GM21619 (cell line): Measurements from ENCODE around the gene LRRC45.
"Not testable (repeated sequence)": the region's sequence is repeated elsewhere in the genome, so short reads cannot be mapped to it uniquely, and the experiment has no call there.

Experiments used
- ATAC-seq: cut with Tn5 transposase; IDR thresholded peaks from one replicate; pipeline ENCODE4 v1.9.1; 2021; ENCODE audit not compliant: unreplicated experiment

Gene LRRC45

GRCh38 chr17:82022981-82023446 lies at the start of gene LRRC45:
Gene LRRC45 (plus strand): TSS chr17:82023305. CDS start chr17:82023644, 339 bp downstream.
- ATAC-seq = peak; percentile 82

- ATAC-seq = no peak
Measured at GRCh38 chr17:81973432-81973831, 49.7 kb upstream of the LRRC45 start.

- ATAC-seq = peak; percentile 14
Measured at GRCh38 chr17:81976332-81977210, 46.5 kb upstream of the LRRC45 start.

GRCh38 chr17:81977211-81977808 lies 45.8 kb upstream of the LRRC45 start, which contains the start of gene ASPSCR1:
Gene ASPSCR1 (plus strand): TSS chr17:81977629. CDS start chr17:81977647, 18 bp downstream.
- ATAC-seq = peak; percentile 80

GRCh38 chr17:81978524-81979298 lies 44.4 kb upstream of the LRRC45 start:
- no peak for ATAC-seq

- ATAC-seq = no peak
Measured at GRCh38 chr17:81980122-81980521, 43.0 kb upstream of the LRRC45 start.

GRCh38 chr17:81980707-81981343 lies 42.3 kb upstream of the LRRC45 start:
- no peak for ATAC-seq

GRCh38 chr17:81981511-81981910 lies 41.6 kb upstream of the LRRC45 start:
- not testable (repeated sequence) for ATAC-seq

- ATAC-seq = no peak
Measured at GRCh38 chr17:81983011-81983638, 40.0 kb upstream of the LRRC45 start.

GRCh38 chr17:81983639-81984373 lies 39.3 kb upstream of the LRRC45 start:
- ATAC-seq = no peak

GRCh38 chr17:81984773-81985410 lies 38.2 kb upstream of the LRRC45 start:
- ATAC-seq = no peak

GRCh38 chr17:81986606-81987005 lies 36.5 kb upstream of the LRRC45 start:
- ATAC-seq = no peak

- no peak for ATAC-seq
Measured at GRCh38 chr17:81987161-81987770, 35.8 kb upstream of the LRRC45 start.

- no peak for ATAC-seq
Measured at GRCh38 chr17:81990836-81991683, 32.0 kb upstream of the LRRC45 start.

GRCh38 chr17:81991684-81992305 lies 31.3 kb upstream of the LRRC45 start:
- no peak for ATAC-seq

GRCh38 chr17:81992306-81993102 lies 30.6 kb upstream of the LRRC45 start:
- no peak for ATAC-seq
